GM21381 (cell line): Measurements from ENCODE around the gene CTXN1.
"Not testable (repeated sequence)": the region's sequence is repeated elsewhere in the genome, so short reads cannot be mapped to it uniquely, and the experiment has no call there.

Experiments used
- ATAC-seq: cut with Tn5 transposase; IDR thresholded peaks from one replicate; pipeline ENCODE4 v1.9.1; 2021; ENCODE audit warnings: mild to moderate bottlenecking, moderate library complexity; ENCODE audit not compliant: unreplicated experiment

The CTXN1 gene

GRCh38 chr19:7902796-7903243 lies 23.1 kb downstream of the CTXN1 start:
- ATAC-seq = no peak

- ATAC-seq = no peak
These were observed 24.6 kb downstream of the CTXN1 start for GRCh38 chr19:7901337-7901736.

GRCh38 chr19:7900931-7901330 lies 25.0 kb downstream of the CTXN1 start:
- ATAC-seq = no peak

GRCh38 chr19:7900401-7900870 lies 25.5 kb downstream of the CTXN1 start:
- ATAC-seq = no peak

- ATAC-seq = no peak
These were observed 26.1 kb downstream of the CTXN1 start for GRCh38 chr19:7899751-7900378.

- ATAC-seq = no peak
These were observed 27.0 kb downstream of the CTXN1 start for GRCh38 chr19:7898967-7899366.

- no peak for ATAC-seq
These were observed 28.6 kb downstream of the CTXN1 start for GRCh38 chr19:7897292-7897691.

- no peak for ATAC-seq
These were observed 30.4 kb downstream of the CTXN1 start for GRCh38 chr19:7895565-7895964.

- no peak for ATAC-seq
These were observed 31.2 kb downstream of the CTXN1 start for GRCh38 chr19:7894612-7895309.

- not testable (repeated sequence) for ATAC-seq
These were observed 32.4 kb downstream of the CTXN1 start for GRCh38 chr19:7893362-7894101.

- ATAC-seq = no peak
These were observed 37.1 kb downstream of the CTXN1 start for GRCh38 chr19:7888826-7889217.

- ATAC-seq = no peak
These were observed 37.6 kb downstream of the CTXN1 start, which contains the start of gene LRRC8E for GRCh38 chr19:7888145-7888825. LRRC8E (plus strand) TSS chr19:7888510; CDS start chr19:7895604, 7,094 bp downstream.

- no peak for ATAC-seq
These were observed 38.4 kb downstream of the CTXN1 start for GRCh38 chr19:7887408-7888144.

GRCh38 chr19:7885818-7886217 lies 40.1 kb downstream of the CTXN1 start:
- ATAC-seq = no peak

GRCh38 chr19:7883796-7884570 lies 42.0 kb downstream of the CTXN1 start:
- no peak for ATAC-seq

- ATAC-seq = no peak
These were observed 42.8 kb downstream of the CTXN1 start for GRCh38 chr19:7883105-7883504.

GRCh38 chr19:7881910-7882309 lies 44.0 kb downstream of the CTXN1 start:
- no peak for ATAC-seq

- ATAC-seq = no peak
These were observed 46.1 kb downstream of the CTXN1 start for GRCh38 chr19:7879836-7880235.

GRCh38 chr19:7879111-7879807 lies 46.7 kb downstream of the CTXN1 start:
- ATAC-seq = no peak
